A673 (cell line): ENCODE data around the gene AKTIP. TPM values are rescaled to one million over a fixed set of nuclear protein-coding genes. Genes with fewer than 3 reads are reported as not detected.

Experiments used
- BruUV-seq: library from RNA; stranded (reverse); fragments of 400-500 nt; replicated peaks from 2 replicates; lab custom pipeline; 2021; lab: Mats Ljungman, UMichigan
- CTCF ChIA-PET: fragments of 300-600 bp; sonication (Branson Sonifier 250); formaldehyde crosslinking; loops from one replicate; lab custom pipeline; 2022; ENCODE audit warnings: antibody characterized with exemption; lab: Charles Lee
- POLR2A ChIA-PET: fragments of 300-600 bp; sonication (Branson Sonifier 250); formaldehyde crosslinking; loops from one replicate; lab custom pipeline; 2022; ENCODE audit warnings: antibody characterized with exemption; ENCODE audit not compliant: low non-redundant PET; lab: Charles Lee
- DNase-seq: peaks from one replicate; pipeline ENCODE4 v3.0.0-alpha.2; 2015; ENCODE audit warnings: low spot score
- H3K27ac ChIP-seq: fragments of 200-600 bp; sonication (generic); 2 replicates; pipeline ENCODE4 v1.5.1; 2016; ENCODE audit warnings: mixed run types, low read depth, mild to moderate bottlenecking, mixed read lengths, antibody characterized with exemption, low read length; ENCODE audit not compliant: poor library complexity, severe bottlenecking
- H3K27me3 ChIP-seq: fragments of 200-600 bp; sonication (generic); replicated peaks from 2 replicates; pipeline ENCODE4 v1.6.1; 2017; ENCODE audit warnings: mixed run types, low read depth, mild to moderate bottlenecking, mixed read lengths, antibody characterized with exemption, low read length; ENCODE audit not compliant: insufficient read depth, poor library complexity
- H3K36me3 ChIP-seq: fragments of 200-600 bp; sonication (generic); 2 replicates; pipeline ENCODE4 v1.6.1; 2016; ENCODE audit warnings: mixed run types, mild to moderate bottlenecking, mixed read lengths, antibody characterized with exemption, low read length; ENCODE audit not compliant: insufficient read depth, poor library complexity, severe bottlenecking
- H3K4me1 ChIP-seq: fragments of 200-600 bp; sonication (generic); 2 replicates; pipeline ENCODE4 v1.6.1; 2017; ENCODE audit warnings: mixed run types, mild to moderate bottlenecking, mixed read lengths, antibody characterized with exemption, low read length; ENCODE audit not compliant: insufficient read depth, poor library complexity, severe bottlenecking
- H3K4me3 ChIP-seq: fragments of 200-600 bp; sonication (generic); 2 replicates; pipeline ENCODE4 v1.5.1; 2016; ENCODE audit warnings: low read depth, mixed run types, mild to moderate bottlenecking, mixed read lengths, low read length; ENCODE audit not compliant: poor library complexity, severe bottlenecking
- H3K9me3 ChIP-seq: fragments of 200-600 bp; sonication (generic); 2 replicates; pipeline ENCODE4 v1.6.1; 2016; ENCODE audit warnings: mixed run types, low read depth, mild to moderate bottlenecking, mixed read lengths, antibody characterized with exemption, low read length; ENCODE audit not compliant: poor library complexity, severe bottlenecking
- EZH2 ChIP-seq: fragments of 200-600 bp; sonication (generic); IDR thresholded peaks from 2 replicates; pipeline ENCODE4 v1.6.1; 2017; ENCODE audit warnings: borderline replicate concordance, low read depth, mild to moderate bottlenecking, mixed read lengths, antibody characterized with exemption, low read length; ENCODE audit not compliant: poor library complexity, severe bottlenecking
- intact Hi-C: fragments of 100-400 bp; cut with micrococcal nuclease; formaldehyde crosslinking; loops from one replicate; pipeline ENCODE4 v1.10.0; 2022; ENCODE audit not compliant: unreplicated experiment
- total RNA-seq: library from RNA; stranded (reverse); gene quantifications from 2 replicates; pipeline ENCODE4 v1.2.3, GENCODE V29; 2021
- TF ChIP-seq, protein P1 (sequence below): fragments of 300-800, 200-600 bp; sonication (generic); conservative IDR thresholded peaks from 2 replicates; pipeline ENCODE4 v1.5.1; 2017; ENCODE audit warnings: low read depth, mild to moderate bottlenecking, antibody characterized with exemption, low read length, moderate library complexity, mixed read lengths

The AKTIP gene
- total RNA-seq, 1 experiment from 2014 or later: 15.0 TPM

DNA sequence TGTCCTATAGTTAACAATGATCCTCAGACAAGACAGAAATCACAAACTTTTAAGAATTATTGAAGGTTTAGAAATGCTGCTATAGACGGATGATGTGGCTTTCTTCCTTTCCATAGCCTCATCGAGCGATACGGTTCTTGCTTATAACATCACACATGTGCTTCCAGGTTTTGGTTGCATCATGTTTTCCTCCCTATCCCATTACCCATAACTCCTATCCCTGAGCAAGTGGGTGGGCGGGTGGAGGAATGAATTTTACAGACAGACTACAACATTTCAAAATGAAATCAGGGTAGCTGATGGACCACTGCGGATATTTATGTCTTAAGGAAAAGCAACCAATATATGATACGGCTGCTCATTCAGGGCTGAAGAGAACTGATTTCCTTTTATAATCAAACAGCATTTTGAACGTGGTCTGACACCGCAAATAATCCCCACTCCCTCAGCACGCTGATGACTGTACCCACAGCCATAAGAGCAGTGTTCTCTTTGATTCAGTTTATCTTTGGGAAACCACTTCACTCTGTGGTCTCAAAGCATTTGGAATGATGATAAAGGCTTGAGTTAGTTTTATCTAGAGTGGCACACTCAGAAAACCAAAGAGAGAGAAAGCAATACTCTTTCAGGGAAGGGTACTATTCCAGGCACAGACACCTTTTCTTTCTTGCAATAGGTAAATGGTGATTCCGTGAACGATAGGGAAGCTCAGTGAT lies 4.6 kb upstream of the AKTIP start:
- POLR2A ChIA-PET: no interaction called here
- intact Hi-C loops: loop anchor here (10.0 kb wide), 1 partner anchor 453 kb away; the partner anchor contains the start of genes CHD9 and CHD9NB
- H3K9me3 ChIP-seq: no peaks in the 10 kb centered on the region
- DNase-seq: no peak
- H3K36me3 ChIP-seq: no peaks in the 10 kb centered on the region
- H3K27ac ChIP-seq: no peak overlapping the region
- H3K27me3 ChIP-seq: no peaks in the 10 kb centered on the region
- no peak for TF ChIP-seq EZH2
- TF ChIP-seq, protein P1, sequence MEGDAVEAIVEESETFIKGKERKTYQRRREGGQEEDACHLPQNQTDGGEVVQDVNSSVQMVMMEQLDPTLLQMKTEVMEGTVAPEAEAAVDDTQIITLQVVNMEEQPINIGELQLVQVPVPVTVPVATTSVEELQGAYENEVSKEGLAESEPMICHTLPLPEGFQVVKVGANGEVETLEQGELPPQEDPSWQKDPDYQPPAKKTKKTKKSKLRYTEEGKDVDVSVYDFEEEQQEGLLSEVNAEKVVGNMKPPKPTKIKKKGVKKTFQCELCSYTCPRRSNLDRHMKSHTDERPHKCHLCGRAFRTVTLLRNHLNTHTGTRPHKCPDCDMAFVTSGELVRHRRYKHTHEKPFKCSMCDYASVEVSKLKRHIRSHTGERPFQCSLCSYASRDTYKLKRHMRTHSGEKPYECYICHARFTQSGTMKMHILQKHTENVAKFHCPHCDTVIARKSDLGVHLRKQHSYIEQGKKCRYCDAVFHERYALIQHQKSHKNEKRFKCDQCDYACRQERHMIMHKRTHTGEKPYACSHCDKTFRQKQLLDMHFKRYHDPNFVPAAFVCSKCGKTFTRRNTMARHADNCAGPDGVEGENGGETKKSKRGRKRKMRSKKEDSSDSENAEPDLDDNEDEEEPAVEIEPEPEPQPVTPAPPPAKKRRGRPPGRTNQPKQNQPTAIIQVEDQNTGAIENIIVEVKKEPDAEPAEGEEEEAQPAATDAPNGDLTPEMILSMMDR: no peak
- peaks cover 10% of the 10 kb centered on the region for H3K4me1 ChIP-seq
- H3K4me3 ChIP-seq: no peak overlapping the region
- BruUV-seq: no TSS peak
- CTCF ChIA-PET: no interaction called here

DNA sequence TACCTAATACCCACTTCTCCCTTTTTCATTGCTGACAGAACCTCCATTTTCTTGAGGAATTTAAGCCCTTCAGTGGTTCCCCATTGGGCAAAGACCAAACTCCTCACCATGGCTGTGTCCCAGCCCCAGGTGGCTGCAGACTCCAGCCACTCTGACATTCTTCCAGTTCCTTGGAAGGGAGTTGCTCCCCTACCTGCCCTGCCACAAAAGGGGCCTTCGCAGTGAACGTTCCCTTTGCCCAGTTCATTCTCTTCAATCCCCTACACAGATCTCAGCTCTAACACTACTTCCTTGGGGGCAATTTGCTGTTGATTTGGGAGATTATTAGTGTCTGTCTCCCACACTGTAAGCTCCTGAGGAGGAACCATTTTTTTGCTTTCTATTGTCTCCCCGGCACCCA lies 3.2 kb upstream of the AKTIP start:
- intact Hi-C loops: loop anchor here (10.0 kb wide), 1 partner anchor 451 kb away; the partner anchor contains the start of genes CHD9 and CHD9NB
- Histone ChIP-seq H3K4me1 (peaks cover 10% of the 10 kb centered on the region), H3K36me3 (no peaks in the 10 kb centered on the region), H3K9me3 (no peaks in the 10 kb centered on the region), H3K27ac (no peak overlapping the region), H3K4me3 (no peak overlapping the region), H3K27me3 (no peaks in the 10 kb centered on the region)
- no peak for TF ChIP-seq EZH2
- TF ChIP-seq, protein P1: no peak
- DNase-seq: no peak
- CTCF ChIA-PET: no interaction called here
- BruUV-seq: no TSS peak
- POLR2A ChIA-PET: no interaction called here

GRCh38 chr16:53504665-53505064 lies 1.7 kb upstream of the AKTIP start:
- POLR2A ChIA-PET: no interaction called here
- H3K4me3 ChIP-seq: peak overlapping the region; percentile 62
- H3K4me1 ChIP-seq: peaks cover 10% of the 10 kb centered on the region
- no peaks in the 10 kb centered on the region for H3K9me3 ChIP-seq
- no TSS peak for BruUV-seq
- no peaks in the 10 kb centered on the region for H3K27me3 ChIP-seq
- no peak for TF ChIP-seq EZH2
- TF ChIP-seq, protein P1: no peak
- intact Hi-C loops: loop anchor here (10.0 kb wide), 1 partner anchor 450 kb away; the partner anchor contains the start of genes CHD9 and CHD9NB
- H3K27ac ChIP-seq: peak overlapping the region; percentile 9
- H3K36me3 ChIP-seq: no peaks in the 10 kb centered on the region
- DNase-seq: no peak
- CTCF ChIA-PET: no interaction called here
